BLaER1 (cell line): ENCODE measurements around the gene PEX12.

ENCODE experiments used
- H3K27ac ChIP-seq: shearing (Covaris generic); formaldehyde crosslinking; 2 replicates; pipeline ENCODE4 v1.8.1; 2022
- H3K27me3 ChIP-seq: shearing (Covaris generic); formaldehyde crosslinking; 2 replicates; pipeline ENCODE4 v1.8.1; 2022
- H3K36me3 ChIP-seq: shearing (Covaris generic); formaldehyde crosslinking; 2 replicates; pipeline ENCODE4 v1.8.1; 2022
- H3K4me1 ChIP-seq: shearing (Covaris generic); formaldehyde crosslinking; 2 replicates; pipeline ENCODE4 v1.8.1; 2022
- H3K4me2 ChIP-seq: shearing (Covaris generic); formaldehyde crosslinking; 2 replicates; pipeline ENCODE4 v1.8.1; 2022
- H3K4me3 ChIP-seq: shearing (Covaris generic); formaldehyde crosslinking; 2 replicates; pipeline ENCODE4 v1.8.1; 2022
- H3K9ac ChIP-seq: shearing (Covaris generic); formaldehyde crosslinking; 2 replicates; pipeline ENCODE4 v1.8.1; 2022
- H3K9me3 ChIP-seq: shearing (Covaris generic); formaldehyde crosslinking; 2 replicates; pipeline ENCODE4 v1.8.1; 2022
- H4K20me1 ChIP-seq: shearing (Covaris generic); formaldehyde crosslinking; 2 replicates; pipeline ENCODE4 v1.8.1; 2022
- Cebpa-rat ChIP-seq: shearing (Covaris generic); IDR thresholded peaks from 2 replicates; pipeline ENCODE4 v1.8.1; 2022

The PEX12 gene

GRCh38 chr17:35607239-35607847 lies 29.0 kb upstream of the PEX12 start:
- Histone ChIP-seq H4K20me1 (peaks cover 21% of the 10 kb centered on the region), H3K36me3 (peaks cover 97% of the 10 kb centered on the region), H3K27ac (no peak overlapping the region), H3K4me1 (no peaks in the 10 kb centered on the region), H3K9me3 (no peaks in the 10 kb centered on the region), H3K9ac (no peak overlapping the region), H3K4me2 (no peak overlapping the region), H3K4me3 (no peak overlapping the region), H3K27me3 (no peaks in the 10 kb centered on the region)
- no peak for TF ChIP-seq Cebpa-rat

GRCh38 chr17:35605678-35606077 lies 27.3 kb upstream of the PEX12 start:
- H3K4me3 ChIP-seq, result no peak overlapping the region
- no peaks in the 10 kb centered on the region for H3K27me3 ChIP-seq
- no peak for TF ChIP-seq Cebpa-rat
- H3K9me3 ChIP-seq, result no peaks in the 10 kb centered on the region
- no peak overlapping the region for H3K9ac ChIP-seq
- H3K4me2 ChIP-seq, result no peak overlapping the region
- H3K4me1 ChIP-seq, result no peaks in the 10 kb centered on the region
- H3K36me3 ChIP-seq, result peaks cover 100% of the 10 kb centered on the region
- H3K27ac ChIP-seq, result no peak overlapping the region
- peaks cover 8% of the 10 kb centered on the region; the same call in 1 of the 2 replicates for H4K20me1 ChIP-seq

GRCh38 chr17:35603674-35604073 lies 25.3 kb upstream of the PEX12 start:
- H3K36me3 ChIP-seq, result peaks cover 99% of the 10 kb centered on the region
- H4K20me1 ChIP-seq, result peaks cover 19% of the 10 kb centered on the region; the same call in 1 of the 2 replicates
- H3K9ac ChIP-seq, result no peak overlapping the region
- H3K4me3 ChIP-seq, result no peak overlapping the region
- H3K4me2 ChIP-seq, result no peak overlapping the region
- H3K27me3 ChIP-seq, result no peaks in the 10 kb centered on the region
- no peaks in the 10 kb centered on the region for H3K9me3 ChIP-seq
- no peak for TF ChIP-seq Cebpa-rat
- no peaks in the 10 kb centered on the region for H3K4me1 ChIP-seq
- no peak overlapping the region for H3K27ac ChIP-seq

- no peak for TF ChIP-seq Cebpa-rat
- Histone ChIP-seq H3K36me3 (peaks cover 91% of the 10 kb centered on the region), H3K4me2 (no peak overlapping the region), H3K4me3 (no peak overlapping the region), H3K27me3 (no peaks in the 10 kb centered on the region), H4K20me1 (peaks cover 53% of the 10 kb centered on the region), H3K9me3 (no peaks in the 10 kb centered on the region), H3K9ac (no peak overlapping the region), H3K4me1 (no peaks in the 10 kb centered on the region), H3K27ac (no peak overlapping the region)
Observed at GRCh38 chr17:35597604-35598003, 19.2 kb upstream of the PEX12 start.

- H3K4me3 ChIP-seq, result no peak overlapping the region
- no peak for TF ChIP-seq Cebpa-rat
Observed at GRCh38 chr17:35596530-35597233, 18.3 kb upstream of the PEX12 start.

GRCh38 chr17:35596072-35596471 lies 17.7 kb upstream of the PEX12 start:
- H3K36me3 ChIP-seq, result peaks cover 83% of the 10 kb centered on the region
- H3K4me1 ChIP-seq, result no peaks in the 10 kb centered on the region
- no peak for TF ChIP-seq Cebpa-rat
- no peaks in the 10 kb centered on the region for H3K27me3 ChIP-seq
- no peaks in the 10 kb centered on the region for H3K9me3 ChIP-seq
- H4K20me1 ChIP-seq, result peaks cover 68% of the 10 kb centered on the region
- no peak overlapping the region for H3K4me3 ChIP-seq
- no peak overlapping the region for H3K9ac ChIP-seq
- H3K4me2 ChIP-seq, result no peak overlapping the region
- H3K27ac ChIP-seq, result no peak overlapping the region

More at GRCh38 chr17:35596530-35597233, 18.3 kb upstream of the PEX12 start:
- peaks cover 86% of the 10 kb centered on the region for H3K36me3 ChIP-seq
- no peak overlapping the region for H3K9ac ChIP-seq
- no peaks in the 10 kb centered on the region for H3K4me1 ChIP-seq
- no peaks in the 10 kb centered on the region for H3K9me3 ChIP-seq
- H3K27me3 ChIP-seq, result no peaks in the 10 kb centered on the region
- H3K27ac ChIP-seq, result no peak overlapping the region
- no peak overlapping the region for H3K4me2 ChIP-seq
- H4K20me1 ChIP-seq, result peaks cover 62% of the 10 kb centered on the region

GRCh38 chr17:35588196-35588920 lies 10.0 kb upstream of the PEX12 start:
- no peaks in the 10 kb centered on the region for H3K9me3 ChIP-seq
- no peak for TF ChIP-seq Cebpa-rat
- H3K36me3 ChIP-seq, result peaks cover 8% of the 10 kb centered on the region; the same call in 1 of the 2 replicates
- H3K4me1 ChIP-seq, result peaks cover 24% of the 10 kb centered on the region
- H3K27me3 ChIP-seq, result no peaks in the 10 kb centered on the region
- peak overlapping the region; percentile 93 for H3K4me2 ChIP-seq
- peak overlapping the region; percentile 90 for H3K4me3 ChIP-seq
- H3K9ac ChIP-seq, result peak overlapping the region; percentile 93
- H3K27ac ChIP-seq, result no peak overlapping the region
- H4K20me1 ChIP-seq, result peaks cover 49% of the 10 kb centered on the region

GRCh38 chr17:35587074-35587961 lies 8.9 kb upstream of the PEX12 start, which contains the start of gene AP2B1:
AP2B1 (plus strand) TSS chr17:35587322; CDS start chr17:35594031, 6,709 bp downstream.
- peak within 1 kb of the TSS; percentile 90 for H3K4me3 ChIP-seq
- peak within 1 kb of the TSS; percentile 93 for H3K4me2 ChIP-seq
- H3K9ac ChIP-seq, result peak within 1 kb of the TSS; percentile 93
- H3K9me3 ChIP-seq, result no peaks in the 10 kb centered on the region
- no peaks in the 10 kb centered on the region for H3K27me3 ChIP-seq
- peaks cover 24% of the 10 kb centered on the region for H3K4me1 ChIP-seq
- H4K20me1 ChIP-seq, result peaks cover 38% of the 10 kb centered on the region
- no peak for TF ChIP-seq Cebpa-rat
- H3K27ac ChIP-seq, result peak within 1 kb of the TSS; percentile 91
- H3K36me3 ChIP-seq, result peaks cover 5% of the 10 kb centered on the region; the same call in 1 of the 2 replicates

GRCh38 chr17:35586569-35587073 lies 8.2 kb upstream of the PEX12 start:
- peak overlapping the region; percentile 91 for H3K27ac ChIP-seq
- TF ChIP-seq Cebpa-rat, result no peak

More at GRCh38 chr17:35586569-35587073, 8.2 kb upstream of the PEX12 start:
- Histone ChIP-seq H3K4me2 (peak overlapping the region; percentile 93), H3K9me3 (no peaks in the 10 kb centered on the region), H3K4me3 (peak overlapping the region; percentile 90), H4K20me1 (peaks cover 31% of the 10 kb centered on the region), H3K4me1 (peaks cover 24% of the 10 kb centered on the region), H3K9ac (peak overlapping the region; percentile 93), H3K36me3 (0 out of 2 replicates have a peak, but pooled peaks cover 4% of the 10 kb centered on the region), H3K27me3 (no peaks in the 10 kb centered on the region)
